GM12878 (cell line): ENCODE results near the gene MARS1. TPM values are rescaled to one million over a fixed set of nuclear protein-coding genes. Genes with fewer than 3 reads are reported as not detected.
A peak's percentile ranks its signal among the peaks of the same experiment; 100 is the strongest.

ENCODE experiments used
- BMI1 ChIP-seq: fragments of 450-650 bp; IDR thresholded peaks from 2 replicates; pipeline ENCODE4 v1.6.1; 2016; ENCODE audit warnings: mild to moderate bottlenecking, moderate library complexity, borderline replicate concordance
- ELK1 ChIP-seq: IDR thresholded peaks from 2 replicates; pipeline ENCODE4 v1.6.1; 2012; ENCODE audit warnings: low read depth, low read length, improper control_type of control experiment
- EZH2 ChIP-seq: IDR thresholded peaks from 2 replicates; pipeline ENCODE4 v1.6.1; 2012; ENCODE audit warnings: low read depth, mild to moderate bottlenecking, control low read depth, inconsistent platforms, low read length, borderline replicate concordance; ENCODE audit not compliant: control insufficient read depth
- LARP7 ChIP-seq: fragments of 450-650 bp; IDR thresholded peaks from 2 replicates; pipeline ENCODE4 v1.6.1; 2017; ENCODE audit warnings: mild to moderate bottlenecking
- MEF2A ChIP-seq: IDR thresholded peaks from 2 replicates; pipeline ENCODE4 v1.6.1; 2011; ENCODE audit warnings: low read depth, mild to moderate bottlenecking, low read length, moderate library complexity; ENCODE audit not compliant: insufficient read depth
- MTA3 ChIP-seq: IDR thresholded peaks from 2 replicates; pipeline ENCODE4 v1.6.1; 2012; ENCODE audit warnings: low read length, inconsistent platforms, borderline replicate concordance
- NFYA ChIP-seq: IDR thresholded peaks from 2 replicates; pipeline ENCODE4 v1.6.1; 2011; ENCODE audit warnings: low read depth, mild to moderate bottlenecking, low read length, improper control_type of control experiment, borderline replicate concordance
- PAX5 ChIP-seq: IDR thresholded peaks from 2 replicates; pipeline ENCODE4 v1.6.1; 2011; ENCODE audit warnings: low read depth, low read length, borderline replicate concordance
- PAX8 ChIP-seq: fragments of 450-650 bp; IDR thresholded peaks from 2 replicates; pipeline ENCODE4 v1.6.1; 2017; ENCODE audit warnings: mild to moderate bottlenecking, moderate library complexity
- PBX3 ChIP-seq: IDR thresholded peaks from 2 replicates; pipeline ENCODE4 v1.6.1; 2011; ENCODE audit warnings: mild to moderate bottlenecking, low read depth, low read length, moderate library complexity; ENCODE audit not compliant: insufficient replicate concordance
- PML ChIP-seq: IDR thresholded peaks from 2 replicates; pipeline ENCODE4 v1.6.1; 2012; ENCODE audit warnings: low read length, inconsistent platforms
- PRDM15 ChIP-seq: fragments of 450-650 bp; formaldehyde crosslinking; IDR thresholded peaks from 2 replicates; pipeline ENCODE4 v1.4.0; 2020; ENCODE audit warnings: mild to moderate bottlenecking, moderate library complexity
- RBBP5 ChIP-seq: fragments of 200-600 bp; sonication (generic); conservative IDR thresholded peaks from 2 replicates; pipeline ENCODE4 v1.6.1; 2016
- RELA ChIP-seq: fragments of 450-650 bp; IDR thresholded peaks from 2 replicates; pipeline ENCODE4 v1.8.0; 2014; ENCODE audit warnings: borderline replicate concordance; ENCODE audit not compliant: partially characterized antibody
- RFX5 ChIP-seq: IDR thresholded peaks from 2 replicates; pipeline ENCODE4 v1.6.1; 2011; ENCODE audit warnings: low read depth, low read length, improper control_type of control experiment
- RUNX3 ChIP-seq: IDR thresholded peaks from 2 replicates; pipeline ENCODE4 v1.6.1; 2012; ENCODE audit warnings: low read length, inconsistent platforms
- SMARCA5 ChIP-seq: fragments of 450-650 bp; IDR thresholded peaks from 2 replicates; pipeline ENCODE4 v1.6.1; 2017; ENCODE audit warnings: mild to moderate bottlenecking
- SPI1 ChIP-seq: IDR thresholded peaks from 2 replicates; pipeline ENCODE4 v1.6.1; 2011; ENCODE audit warnings: low read depth, mild to moderate bottlenecking, low read length, moderate library complexity, borderline replicate concordance; ENCODE audit not compliant: insufficient read depth
- SUZ12 ChIP-seq: fragments of 200-600 bp; sonication (generic); IDR thresholded peaks from one replicate; pipeline ENCODE4 v1.6.1; 2018; ENCODE audit warnings: antibody characterized with exemption, mild to moderate bottlenecking; ENCODE audit not compliant: unreplicated experiment
- TCF12 ChIP-seq: IDR thresholded peaks from 2 replicates; pipeline ENCODE4 v1.6.1; 2011; ENCODE audit warnings: low read depth, mild to moderate bottlenecking, low read length
- TCF7 ChIP-seq: IDR thresholded peaks from 2 replicates; pipeline ENCODE4 v1.6.1; 2014; ENCODE audit warnings: antibody characterized with exemption, borderline replicate concordance
- WRNIP1 ChIP-seq: IDR thresholded peaks from 2 replicates; pipeline ENCODE4 v1.6.1; 2011; ENCODE audit warnings: low read depth, low read length, improper control_type of control experiment, borderline replicate concordance
- ZZZ3 ChIP-seq: IDR thresholded peaks from 2 replicates; pipeline ENCODE4 v1.6.1; 2011; ENCODE audit warnings: low read depth; ENCODE audit not compliant: control insufficient read depth, insufficient read length
- polyA plus RNA-seq, 11 experiments: library from polyadenylated mRNA; depleted of rRNA in 4 of 11; unstranded in 6 of 11; stranded (reverse) in 5 of 11; fragments of >200 nt; fragmentation: Nextera tagmentation in 4 of 11; fragmentation: Illumina TruSeq in 1 of 11; extraction: Ambion mirVana in 4 of 11; extraction: Trizol in 1 of 11; gene quantifications; 1 replicate in 1 of 11; 2 replicates in 10 of 11; pipeline versions ENCODE4 v1.2.1 to v1.2.3, GENCODE V29; 2011 to 2016; ENCODE audit warnings: inconsistent platforms in 2 of 11, missing spikeins in 2 of 11, low read depth in 1 of 11
- total RNA-seq, 4 experiments: library from RNA; depleted of rRNA in 3 of 4; stranded (reverse); fragments of >200 nt in 3 of 4; fragmentation: Illumina TruSeq in 1 of 4; extraction: Trizol in 1 of 4; gene quantifications; 2 replicates each; pipeline versions ENCODE4 v1.2.1 to v1.2.3, GENCODE V29; 2013 to 2021

The MARS1 gene
- total and polyA plus RNA-seq, 10 of the 15 experiments (the other 5 are each of a cell fraction or from before 2014, with no cell fraction given), result 72.3 to 270 (median 153) TPM

- TF ChIP-seq RUNX3 (peak; percentile 88), PML (no peak), PAX5 (no peak), RBBP5 (no peak), SPI1 (peak; percentile 47), WRNIP1 (no peak), MTA3 (no peak), EZH2 (no peak), MEF2A (no peak), TCF7 (no peak), RFX5 (peak; percentile 53; the same call in 1 of the 2 replicates), BMI1 (no peak), SMARCA5 (peak; percentile 52; the same call in 1 of the 2 replicates), LARP7 (peak; percentile 38; the same call in 1 of the 2 replicates), TCF12 (no peak), RELA (peak; percentile 49), PBX3 (no peak), PRDM15 (CRISPR knock-in tag) (no peak), ELK1 (peak; percentile 31; the same call in 1 of the 2 replicates), ZZZ3 (no peak), PAX8 (no peak), SUZ12 (no peak), NFYA (no peak)
Measured at GRCh38 chr12:57459055-57459749, 28.7 kb upstream of the MARS1 start (continued).
